Epithelial cell of proximal tubule (primary cell): Measurements from ENCODE around the gene NIPAL4. TPM values are rescaled to one million over a fixed set of nuclear protein-coding genes. Genes with fewer than 3 reads are reported as not detected.

Experiments
- DNase-seq: peaks from one replicate; pipeline ENCODE4 v3.0.0-alpha.2; 2011; ENCODE audit warnings: low read depth
- H3K4me3 ChIP-seq: 2 replicates; pipeline ENCODE4 v1.5.1; 2011; ENCODE audit warnings: low read depth, mild to moderate bottlenecking, low read length
- CTCF ChIP-seq: conservative IDR thresholded peaks from 2 replicates; pipeline ENCODE4 v1.5.1; 2012; ENCODE audit warnings: low read depth, mild to moderate bottlenecking, low read length
- total RNA-seq: library from RNA; depleted of rRNA; stranded (reverse); fragments of >200 nt; gene quantifications from 2 replicates; pipeline ENCODE4 v1.2.3, GENCODE V29; 2015

NIPAL4 gene
- total RNA-seq, 1 donor from 2014 or later: 2.4 TPM

DNA sequence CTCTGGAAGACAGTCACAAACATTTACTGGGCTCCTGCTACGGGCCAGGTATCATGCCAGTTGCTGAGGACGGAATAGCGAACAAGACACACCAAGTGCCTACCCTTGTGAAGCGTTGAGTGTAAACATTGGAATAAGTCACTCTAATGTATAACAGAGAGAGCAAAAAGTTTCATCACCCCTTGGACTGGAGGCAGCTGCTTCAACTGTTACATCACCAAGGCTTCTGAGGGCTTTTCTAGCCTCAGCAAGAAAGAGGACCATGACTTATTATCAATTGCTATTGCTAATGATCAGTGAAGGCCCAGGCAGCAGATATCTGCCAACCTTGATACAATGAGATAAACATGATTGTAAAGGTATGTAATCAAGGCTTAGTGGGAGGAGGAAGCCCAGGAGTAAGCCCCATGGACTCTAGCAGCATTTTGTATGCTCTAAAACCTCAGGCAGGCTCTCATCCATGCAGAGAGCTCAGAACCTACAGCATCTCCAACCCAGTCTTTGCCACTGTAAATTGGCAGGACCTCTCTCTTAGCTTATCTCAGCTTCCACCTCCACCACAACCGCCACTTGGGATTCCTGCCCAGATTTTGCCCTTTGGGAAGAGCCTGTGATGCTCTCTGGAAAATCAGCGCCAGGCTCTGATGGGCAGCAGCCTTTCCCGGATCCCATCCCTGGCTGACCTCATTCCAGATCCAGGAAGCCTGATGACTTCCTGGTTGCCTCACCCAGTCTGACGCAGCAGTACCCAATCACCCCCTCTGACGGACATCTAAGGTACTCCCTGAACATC is 61.1 kb downstream of the NIPAL4 start:
- no peak overlapping the region for H3K4me3 ChIP-seq
- peak; percentile 12 for TF ChIP-seq CTCF
- DNase-seq: no peak

- H3K4me3 ChIP-seq: no peak overlapping the region
- no peak for DNase-seq
- no peak for TF ChIP-seq CTCF
Observed at GRCh38 chr5:157521704-157522029, 61.7 kb downstream of the NIPAL4 start.

DNA sequence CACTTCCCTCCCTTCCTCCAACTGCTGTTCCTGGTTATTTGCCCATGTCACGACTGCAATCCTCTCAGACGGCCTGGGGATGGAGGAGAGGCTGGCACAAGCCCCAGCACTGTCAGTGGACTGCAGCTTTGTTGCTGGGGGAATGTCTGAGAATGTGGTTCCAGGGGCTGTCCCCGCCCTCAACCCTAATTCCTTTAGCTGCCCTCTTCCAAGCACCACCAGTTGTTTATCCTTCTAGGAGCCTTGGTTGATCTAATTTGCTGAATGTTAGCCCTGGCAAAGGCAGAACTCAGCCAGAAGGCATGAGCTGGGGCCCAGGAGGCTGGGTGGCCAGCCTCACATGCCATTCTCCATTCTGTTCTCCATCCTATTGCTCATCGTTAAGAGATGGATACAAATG is 64.0 kb downstream of the NIPAL4 start:
- H3K4me3 ChIP-seq: no peak overlapping the region
- no peak for DNase-seq
- no peak for TF ChIP-seq CTCF

Other genes starting within 250 kb of the NIPAL4 start
- gene CYFIP2, start 194.1 kb upstream of the NIPAL4 start, total RNA-seq: 56.5 and 59.2 TPM in 2 replicates
- 19.3 and 45.8 TPM in 2 replicates for gene ADAM19, start 115.6 kb downstream of the NIPAL4 start, total RNA-seq
- 0.23 TPM in 1 of 2 replicates, not detected in the other for gene SOX30, start 192.2 kb downstream of the NIPAL4 start, total RNA-seq
- gene C5orf52, start 211.3 kb downstream of the NIPAL4 start, total RNA-seq: not detected in 2 replicates